Measurements from ENCODE around the gene SERPINE1. TPM values are rescaled to one million over a fixed set of nuclear protein-coding genes. Genes with fewer than 3 reads are reported as not detected.
A peak's percentile ranks its signal among the peaks of the same experiment; 100 is the strongest.
"Not testable (repeated sequence)": the region's sequence is repeated elsewhere in the genome, so short reads cannot be mapped to it uniquely, and the experiment has no call there.

SERPINE1 gene
- total RNA-seq, 1 donor from 2014 or later: 4.3 TPM

- no peak for DNase-seq (ENCODE audit: low spot score)
Measured at GRCh38 chr7:101100858-101101847, 25.8 kb upstream of the SERPINE1 start.

DNA sequence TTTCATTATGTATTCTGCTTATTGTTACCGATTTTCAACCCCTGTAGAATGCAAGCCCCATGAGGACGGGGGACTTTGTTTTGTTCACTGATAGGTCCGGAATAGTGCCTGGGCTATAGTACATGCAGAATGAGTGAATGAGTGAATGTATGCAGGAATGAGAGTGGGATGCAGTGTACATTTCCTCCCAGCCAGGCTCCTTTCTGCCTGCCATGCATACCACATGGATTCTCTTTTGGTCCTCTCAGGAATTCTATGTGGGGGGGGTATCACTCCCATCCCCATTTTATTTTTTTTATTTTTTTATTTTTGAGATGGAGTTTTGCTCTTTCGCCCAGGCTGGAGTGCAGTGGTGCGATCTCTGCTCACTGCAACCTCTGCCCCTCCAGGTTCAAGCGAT lies 24.9 kb upstream of the SERPINE1 start:
- DNase-seq (ENCODE audit: low spot score): no peak

DNA sequence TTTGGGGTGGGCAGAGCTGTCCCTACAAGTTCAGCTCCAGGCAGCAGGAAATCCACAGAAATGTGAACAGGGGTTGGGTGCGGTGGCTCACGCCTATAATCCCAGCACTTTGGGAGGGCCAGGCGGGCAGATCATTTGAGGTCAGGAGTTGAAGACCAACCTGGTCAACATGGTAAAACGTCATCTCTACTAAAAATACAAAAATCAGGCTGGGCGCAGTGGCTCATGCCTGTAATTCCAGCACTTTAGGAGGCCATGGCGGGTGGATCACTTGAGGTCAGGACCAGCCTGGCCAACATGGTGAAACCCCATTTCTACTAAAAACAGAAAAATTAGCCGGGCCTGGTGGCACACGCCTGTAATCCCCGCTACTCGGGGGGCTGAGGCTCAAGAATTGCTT lies 23.2 kb upstream of the SERPINE1 start:
- DNase-seq (ENCODE audit: low spot score): not testable (repeated sequence)

DNA sequence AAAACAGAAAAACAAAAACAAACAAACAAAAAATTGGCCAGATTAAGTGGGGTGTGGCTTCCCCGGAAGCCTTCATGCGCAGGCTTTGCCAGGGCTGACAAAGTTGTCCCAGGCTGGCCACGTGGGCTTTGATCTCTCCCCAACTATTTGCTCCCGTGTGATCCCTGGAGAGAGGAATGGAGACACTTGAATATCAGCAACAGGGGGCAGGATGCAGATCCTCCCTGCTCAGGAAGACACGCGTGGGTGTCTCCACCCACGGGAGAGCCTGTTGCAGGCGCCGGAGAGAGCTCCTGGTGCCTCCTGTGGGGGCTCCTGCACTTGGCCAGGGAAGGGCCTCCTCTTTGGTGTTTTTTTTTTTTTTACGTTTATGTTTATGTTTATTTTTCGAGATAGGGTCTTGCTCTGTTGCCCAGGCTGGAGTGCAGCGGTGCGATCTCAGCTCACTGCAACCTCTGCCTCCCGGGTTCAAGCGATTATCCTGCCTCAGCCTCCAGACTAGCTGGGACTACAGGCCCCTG lies 22.7 kb upstream of the SERPINE1 start:
- no peak for DNase-seq (ENCODE audit: low spot score)

- no peak for DNase-seq (ENCODE audit: low spot score)
Measured at GRCh38 chr7:101104799-101105198, 22.1 kb upstream of the SERPINE1 start.

DNA sequence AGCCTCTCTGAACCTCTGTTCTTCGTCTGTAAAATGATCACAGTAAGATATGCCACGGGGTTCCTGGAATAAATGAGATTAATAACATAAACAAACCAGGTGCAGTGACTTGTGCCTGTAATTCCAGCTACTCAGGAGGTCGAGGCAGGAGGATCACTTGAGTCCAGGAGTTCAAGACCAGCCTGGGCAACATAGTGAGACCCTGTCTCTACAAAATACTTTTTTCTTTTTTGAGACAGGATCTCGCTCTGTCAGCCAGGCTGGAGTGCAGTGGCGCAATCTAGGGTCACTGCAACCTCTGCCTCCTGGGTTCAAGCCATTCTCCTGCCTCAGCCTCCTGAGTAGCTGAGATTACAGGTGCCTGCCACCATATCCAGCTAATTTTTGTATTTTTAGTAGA lies 21.7 kb upstream of the SERPINE1 start:
- DNase-seq (ENCODE audit: low spot score): not testable (repeated sequence)

GRCh38 chr7:101106386-101106785 lies 20.5 kb upstream of the SERPINE1 start:
- DNase-seq (ENCODE audit: low spot score): no peak

DNA sequence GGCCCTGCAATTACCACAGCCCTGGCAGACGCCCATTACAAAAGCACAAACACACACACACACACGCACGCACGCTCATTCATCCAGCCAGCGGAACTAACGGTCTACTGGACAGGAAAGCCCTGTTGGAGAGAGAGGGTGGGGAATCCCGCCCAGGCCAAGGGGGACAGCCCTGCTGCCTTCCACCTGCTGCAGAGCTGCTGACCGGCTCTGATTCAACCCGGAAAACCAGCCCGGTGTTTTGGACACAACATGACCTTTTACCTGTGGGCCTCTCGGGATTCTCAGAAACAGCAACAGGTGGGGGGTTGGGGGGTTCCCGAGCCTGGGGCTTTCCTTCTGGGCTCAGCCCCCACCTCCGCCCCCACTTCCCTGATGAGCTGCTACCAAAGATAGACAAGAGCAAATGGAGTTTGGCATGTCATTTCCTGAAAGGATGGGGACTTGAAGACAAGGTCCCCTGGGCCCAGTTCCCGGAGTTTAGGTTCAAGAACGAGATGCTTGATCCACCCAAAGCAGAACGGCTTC lies 18.5 kb upstream of the SERPINE1 start:
- DNase-seq (ENCODE audit: low spot score): no peak

GRCh38 chr7:101108961-101109360 lies 17.9 kb upstream of the SERPINE1 start:
- no peak for DNase-seq (ENCODE audit: low spot score)

DNA sequence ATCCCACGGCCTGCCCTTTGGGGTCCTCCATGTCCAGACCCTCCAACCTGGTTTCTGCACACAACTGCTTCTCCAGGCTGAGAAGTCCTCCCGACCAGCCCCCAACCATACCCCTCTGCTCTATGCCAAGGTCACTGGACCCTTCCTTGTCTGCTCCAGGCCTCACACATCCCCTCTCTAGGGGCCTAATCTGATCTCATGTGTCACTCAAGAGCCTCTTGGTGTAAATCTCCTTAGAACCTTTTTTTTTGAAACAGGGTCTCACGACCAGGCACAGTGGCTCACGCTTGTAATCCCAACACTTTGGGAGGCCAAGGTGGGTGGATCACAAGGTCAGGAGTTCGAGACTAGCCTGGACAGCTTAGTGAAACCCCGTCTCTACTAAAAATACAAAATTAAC lies 17.5 kb upstream of the SERPINE1 start:
- DNase-seq (ENCODE audit: low spot score): no peak

DNA sequence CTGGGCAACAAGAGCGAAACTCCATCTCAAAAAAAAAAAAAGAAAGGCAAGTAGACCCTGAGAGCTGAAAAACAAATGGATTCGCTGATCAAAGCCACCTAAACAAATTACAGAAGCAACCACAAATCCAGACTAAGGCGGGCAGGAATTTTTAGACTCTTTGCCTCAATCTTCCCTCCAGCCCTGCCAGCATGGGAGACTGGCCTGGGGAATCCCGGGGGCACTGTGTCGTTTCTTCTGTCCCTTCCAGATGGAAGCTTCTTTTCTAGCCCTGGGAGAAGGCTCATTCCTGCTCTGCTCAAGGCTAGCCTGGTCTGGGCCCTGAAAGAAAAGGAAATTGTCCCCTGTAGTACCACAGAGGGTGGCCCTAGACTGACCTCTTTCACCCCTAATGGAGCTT lies 15.6 kb upstream of the SERPINE1 start:
- DNase-seq (ENCODE audit: low spot score): no peak

DNA sequence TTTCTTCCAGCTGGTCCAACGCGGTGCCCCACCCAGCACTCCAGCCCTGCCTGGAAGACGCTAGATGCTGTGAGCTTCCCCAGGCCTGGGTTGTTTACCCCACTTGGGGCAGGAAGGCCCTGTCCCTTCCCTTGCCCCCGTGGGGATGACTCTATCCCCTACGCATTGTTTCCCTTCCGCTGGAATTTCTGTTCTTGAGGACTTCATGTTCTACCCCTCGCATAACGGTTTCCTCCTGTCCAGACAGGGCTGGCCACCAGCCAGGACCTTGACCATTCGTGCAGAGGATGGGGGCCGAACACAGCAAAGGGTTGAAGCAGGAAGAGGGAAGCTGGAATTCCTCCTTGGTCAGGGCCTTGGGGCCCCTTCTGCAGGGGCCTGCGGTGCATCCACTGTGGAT lies 14.7 kb upstream of the SERPINE1 start:
- no peak for DNase-seq (ENCODE audit: low spot score)

DNA sequence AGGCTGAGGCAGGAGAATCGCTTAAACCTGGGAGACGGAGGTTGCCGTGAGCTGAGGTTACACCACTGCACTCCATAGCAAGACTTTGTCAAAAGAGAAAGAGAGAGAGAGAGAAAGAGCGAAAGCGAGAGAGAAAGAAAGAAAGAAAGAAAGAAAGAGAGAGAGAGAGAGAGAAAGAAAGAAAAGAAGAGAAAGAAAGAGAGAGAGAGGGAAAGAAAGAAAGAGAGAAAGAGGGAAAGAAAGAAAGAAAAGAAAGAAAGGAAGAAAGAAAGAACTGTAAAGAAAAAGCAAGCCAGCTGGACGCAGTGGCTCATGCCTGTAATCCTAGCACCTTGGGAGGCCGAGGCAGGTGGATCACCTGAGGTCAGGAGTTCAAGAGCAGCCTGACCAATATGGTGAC lies 13.8 kb upstream of the SERPINE1 start:
- DNase-seq (ENCODE audit: low spot score): not testable (repeated sequence)

DNA sequence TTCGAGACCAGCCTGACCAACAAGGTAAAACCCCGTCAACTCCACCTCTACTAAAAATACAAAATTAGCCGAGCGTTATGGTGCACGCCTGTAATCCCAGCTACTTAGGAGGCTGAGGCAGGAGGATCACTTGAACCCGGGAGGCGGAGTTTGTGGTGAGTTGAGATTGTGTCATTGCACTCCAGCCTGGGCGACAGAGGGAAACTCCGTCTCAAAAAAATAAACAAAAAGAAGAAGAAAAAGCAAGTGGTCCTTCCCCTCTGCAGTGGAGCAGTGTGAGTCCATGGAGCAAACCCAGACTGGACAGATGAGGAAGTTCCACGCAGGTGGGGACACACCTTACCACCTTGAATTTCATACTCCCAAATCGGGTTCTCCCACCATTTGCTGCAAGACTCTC lies 13.1 kb upstream of the SERPINE1 start:
- no peak for DNase-seq (ENCODE audit: low spot score)

DNA sequence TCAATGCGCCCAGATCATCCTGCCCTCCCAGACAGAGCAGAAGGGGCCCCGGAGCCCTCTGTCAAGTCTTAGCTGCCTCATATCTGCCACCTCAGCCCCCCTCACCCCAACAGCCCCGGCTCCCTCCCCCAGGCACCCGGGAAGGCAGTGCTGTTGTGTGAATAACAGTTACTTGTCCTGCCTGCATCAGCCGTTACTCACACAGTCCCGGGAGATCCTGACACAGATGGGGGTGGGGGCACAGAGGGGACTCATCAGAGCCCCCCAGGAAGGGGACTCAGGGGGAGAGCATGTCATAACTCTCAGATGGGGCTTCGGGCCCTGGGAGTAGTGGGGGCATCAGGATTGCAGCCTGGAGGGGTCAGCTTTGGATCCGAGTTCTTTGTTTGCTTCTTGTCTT lies 12.4 kb upstream of the SERPINE1 start:
- no peak for DNase-seq (ENCODE audit: low spot score)

DNA sequence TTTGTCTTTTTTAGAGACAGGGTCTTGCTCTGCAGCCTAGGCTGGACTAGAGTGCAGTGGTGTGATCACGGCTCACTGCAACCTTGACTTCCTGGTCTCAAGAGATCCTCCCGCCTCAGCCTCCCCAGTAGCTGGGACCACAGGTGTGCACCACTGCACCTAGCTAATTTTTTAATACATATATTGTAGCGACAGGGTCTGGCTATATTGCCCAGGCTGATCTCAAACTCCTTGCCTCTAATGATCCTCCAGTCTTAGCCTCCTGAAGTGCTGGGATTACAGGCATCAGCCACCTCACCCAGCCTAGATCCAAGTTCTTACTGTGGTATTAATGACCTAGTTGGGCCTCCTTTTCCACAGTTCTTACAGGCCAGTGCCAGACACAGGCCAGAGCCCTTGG lies 11.7 kb upstream of the SERPINE1 start:
- DNase-seq (ENCODE audit: low spot score): no peak

DNA sequence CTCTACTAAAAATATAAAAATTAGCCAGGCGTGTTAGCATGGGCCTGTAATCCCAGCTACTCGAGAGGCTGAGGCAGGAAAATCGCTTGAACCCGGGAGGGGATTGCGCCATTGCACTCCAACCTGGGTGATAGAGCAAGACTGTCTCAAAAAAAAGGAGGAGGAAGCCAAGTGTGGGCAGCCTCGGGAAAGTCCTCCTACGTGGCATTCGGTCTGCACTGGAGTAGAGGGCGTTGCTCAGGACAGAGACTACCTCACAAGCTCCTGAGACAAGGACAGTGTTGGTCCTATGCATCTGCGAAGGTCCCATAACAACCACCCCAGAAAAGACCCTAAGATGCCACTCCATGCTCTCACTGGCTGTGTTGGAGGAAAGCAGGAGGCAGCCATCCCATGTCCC lies 10.0 kb upstream of the SERPINE1 start:
- DNase-seq (ENCODE audit: low spot score): no peak

- DNase-seq (ENCODE audit: low spot score): no peak
Measured at GRCh38 chr7:101118856-101119255, 8.0 kb upstream of the SERPINE1 start.

- no peak for DNase-seq (ENCODE audit: low spot score)
Measured at GRCh38 chr7:101119876-101120275, 7.0 kb upstream of the SERPINE1 start.

- no peak for DNase-seq (ENCODE audit: low spot score)
Measured at GRCh38 chr7:101120315-101120714, 6.6 kb upstream of the SERPINE1 start.

GRCh38 chr7:101121631-101121990 lies 5.3 kb upstream of the SERPINE1 start:
- not testable (repeated sequence) for DNase-seq (ENCODE audit: low spot score)

DNA sequence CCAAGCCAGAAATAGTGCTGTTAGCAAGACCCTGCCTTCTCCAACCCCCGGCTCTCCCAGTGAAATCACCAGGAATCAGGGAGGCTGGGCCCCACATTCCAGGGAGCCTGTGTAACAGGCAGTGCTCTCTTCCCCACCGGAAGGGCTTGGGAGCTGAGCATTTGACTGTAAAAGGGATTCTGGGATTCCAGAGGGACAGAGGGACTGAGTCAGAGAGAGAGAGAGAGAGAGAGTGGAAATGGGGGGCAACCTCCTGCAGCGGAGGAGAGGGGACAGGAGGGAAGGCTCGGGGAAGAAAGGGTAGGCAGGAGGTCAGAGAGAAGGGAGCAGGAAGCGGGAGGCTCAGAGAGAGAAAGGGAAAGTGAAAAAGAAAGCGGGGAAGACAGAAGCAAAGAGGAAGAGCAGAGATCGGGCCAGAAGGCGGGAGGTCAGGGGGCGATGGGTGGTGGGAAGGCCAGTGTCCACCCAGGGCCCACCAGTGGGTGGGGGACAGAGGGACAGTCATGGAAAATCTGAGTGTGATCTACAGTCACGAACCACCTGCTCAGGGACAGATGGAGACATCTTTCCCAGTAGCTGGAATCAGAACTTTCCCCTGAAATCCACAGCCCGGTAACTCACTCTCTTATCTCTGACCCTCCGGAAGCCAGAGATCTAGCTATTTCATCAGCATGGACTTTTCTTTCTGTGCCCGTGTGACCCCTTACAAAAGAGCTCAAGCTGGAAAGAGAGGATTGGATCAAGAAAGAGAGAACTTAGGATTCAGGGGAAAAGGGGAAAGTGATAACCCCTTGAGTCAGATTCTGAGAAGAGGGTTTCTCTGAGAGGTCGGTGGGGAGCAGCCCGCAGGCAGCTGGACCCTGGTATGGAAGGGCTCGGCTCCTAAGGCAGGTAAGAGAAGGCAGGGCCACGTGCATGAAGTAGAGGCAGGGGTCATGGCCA lies 4.6 kb upstream of the SERPINE1 start:
- peak; percentile 86 for DNase-seq (ENCODE audit: low spot score)

Data from ureter (tissue), 1 donor.